MM.1S (cell line): ENCODE measurements around the gene TMEM45A.

Experiments used
- DNase-seq: peaks from one replicate; pipeline ENCODE4 v3.0.0-alpha.2; 2015
- H2AFZ ChIP-seq: fragments of 300-600 bp; sonication (generic); 2 replicates; pipeline ENCODE4 v1.6.0; 2016; ENCODE audit warnings: antibody characterized with exemption, low read length
- H3F3A ChIP-seq: fragments of 300-600 bp; sonication (generic); 2 replicates; pipeline ENCODE4 v1.6.1; 2016; ENCODE audit warnings: mild to moderate bottlenecking, antibody characterized with exemption, low read length, moderate library complexity, mixed read lengths; ENCODE audit not compliant: insufficient read depth
- H3K27ac ChIP-seq: fragments of 300-600 bp; sonication (generic); 2 replicates; pipeline ENCODE4 v1.5.1; 2016; ENCODE audit warnings: mild to moderate bottlenecking, low read length
- H3K27me3 ChIP-seq: fragments of 300-600 bp; sonication (generic); replicated peaks from 2 replicates; pipeline ENCODE4 v1.6.0; 2016; ENCODE audit warnings: low read length; ENCODE audit not compliant: insufficient read depth
- H3K36me3 ChIP-seq: fragments of 300-600 bp; sonication (generic); replicated peaks from 2 replicates; pipeline ENCODE4 v1.6.1; 2016; ENCODE audit warnings: mild to moderate bottlenecking, low read length, mixed read lengths; ENCODE audit not compliant: insufficient read depth
- H3K4me1 ChIP-seq: fragments of 300-600 bp; sonication (generic); 2 replicates; pipeline ENCODE4 v1.6.1; 2016; ENCODE audit warnings: low read length, mixed read lengths
- H3K4me2 ChIP-seq: fragments of 300-600 bp; sonication (generic); 2 replicates; pipeline ENCODE4 v1.6.0; 2016; ENCODE audit warnings: low read depth, low read length
- H3K4me3 ChIP-seq: fragments of 300-600 bp; sonication (generic); 2 replicates; pipeline ENCODE4 v1.5.1; 2016; ENCODE audit warnings: low read length, mixed read lengths
- H3K79me2 ChIP-seq: fragments of 300-600 bp; sonication (generic); 2 replicates; pipeline ENCODE4 v1.6.1; 2016; ENCODE audit warnings: mixed run types, low read length, mixed read lengths
- H3K9ac ChIP-seq: fragments of 300-600 bp; sonication (generic); 2 replicates; pipeline ENCODE4 v1.6.1; 2016; ENCODE audit warnings: low read length, mixed read lengths
- H3K9me2 ChIP-seq: fragments of 300-600 bp; sonication (generic); replicated peaks from 2 replicates; pipeline ENCODE4 v1.6.1; 2016; ENCODE audit warnings: mild to moderate bottlenecking, low read length, mixed read lengths; ENCODE audit not compliant: insufficient read depth
- H3K9me3 ChIP-seq: fragments of 300-600 bp; sonication (generic); replicated peaks from 2 replicates; pipeline ENCODE4 v1.6.1; 2016; ENCODE audit warnings: mild to moderate bottlenecking, low read length, mixed read lengths; ENCODE audit not compliant: insufficient read depth
- H4K20me1 ChIP-seq: fragments of 300-600 bp; sonication (generic); 2 replicates; pipeline ENCODE4 v1.6.1; 2016; ENCODE audit warnings: mild to moderate bottlenecking, low read length, moderate library complexity, mixed read lengths; ENCODE audit not compliant: insufficient read depth
- CTCF ChIP-seq: fragments of 300-600 bp; sonication (generic); IDR thresholded peaks from 2 replicates; pipeline ENCODE4 v1.5.1; 2016; ENCODE audit warnings: antibody characterized with exemption, low read length, mixed read lengths
- EZH2 ChIP-seq: fragments of 300-600 bp; sonication (generic); optimal IDR thresholded peaks from 2 replicates; pipeline ENCODE3; 2017; ENCODE audit warnings: low read depth, mild to moderate bottlenecking, antibody characterized with exemption, low read length, mixed read lengths
- EZH2phosphoT487 ChIP-seq: fragments of 300-600 bp; sonication (generic); IDR thresholded peaks from 2 replicates; pipeline ENCODE4 v1.6.1; 2018; ENCODE audit warnings: antibody characterized with exemption, low read length

Gene TMEM45A

GRCh38 chr3:100449214-100449613 is 43.2 kb upstream of the TMEM45A start:
- Histone ChIP-seq H3F3A (no peaks in the 10 kb centered on the region), H3K9me2 (no peaks in the 10 kb centered on the region), H3K4me2 (no peak overlapping the region), H3K4me1 (no peaks in the 10 kb centered on the region), H3K27me3 (no peaks in the 10 kb centered on the region), H3K79me2 (no peaks in the 10 kb centered on the region), H3K9ac (no peak overlapping the region), H3K9me3 (no peaks in the 10 kb centered on the region; the same call in 1 of the 2 replicates), H3K4me3 (no peak overlapping the region), H2AFZ (no peak overlapping the region), H3K36me3 (no peaks in the 10 kb centered on the region), H4K20me1 (no peaks in the 10 kb centered on the region), H3K27ac (no peak overlapping the region)
- DNase-seq = no peak
- TF ChIP-seq EZH2 = no peak
- no peak for TF ChIP-seq EZH2phosphoT487
- no peak for TF ChIP-seq CTCF

GRCh38 chr3:100454677-100455076 is 37.7 kb upstream of the TMEM45A start:
- Histone ChIP-seq H3K9ac (no peak overlapping the region), H3K4me3 (no peak overlapping the region), H3K9me3 (no peaks in the 10 kb centered on the region), H3K4me1 (peaks cover 19% of the 10 kb centered on the region), H3K27ac (no peak overlapping the region), H3K9me2 (no peaks in the 10 kb centered on the region), H3F3A (no peaks in the 10 kb centered on the region), H3K27me3 (no peaks in the 10 kb centered on the region), H2AFZ (no peak overlapping the region), H4K20me1 (no peaks in the 10 kb centered on the region), H3K4me2 (peak overlapping the region; percentile 38; the same call in 1 of the 2 replicates), H3K36me3 (no peaks in the 10 kb centered on the region), H3K79me2 (no peaks in the 10 kb centered on the region)
- DNase-seq = no peak
- TF ChIP-seq EZH2phosphoT487 (no peak), CTCF (no peak)

GRCh38 chr3:100455841-100456550 is 36.4 kb upstream of the TMEM45A start:
- Histone ChIP-seq H3K9ac (no peak overlapping the region), H2AFZ (peak overlapping the region; percentile 42), H3K79me2 (no peaks in the 10 kb centered on the region), H3K9me3 (no peaks in the 10 kb centered on the region), H3F3A (no peaks in the 10 kb centered on the region), H3K27me3 (no peaks in the 10 kb centered on the region), H4K20me1 (no peaks in the 10 kb centered on the region), H3K36me3 (no peaks in the 10 kb centered on the region), H3K4me1 (peaks cover 19% of the 10 kb centered on the region), H3K4me2 (peak overlapping the region; percentile 38; the same call in 1 of the 2 replicates), H3K27ac (peak overlapping the region; percentile 40; the same call in 1 of the 2 replicates), H3K4me3 (peak overlapping the region; percentile 9; the same call in 1 of the 2 replicates), H3K9me2 (no peaks in the 10 kb centered on the region)
- TF ChIP-seq CTCF = no peak
- TF ChIP-seq EZH2phosphoT487 = no peak
- TF ChIP-seq EZH2 = no peak
- DNase-seq = peak; percentile 45
